ENCODE results near the gene TP53TG5. TPM values are rescaled to one million over a fixed set of nuclear protein-coding genes. Genes with fewer than 3 reads are reported as not detected.

The TP53TG5 gene
- total RNA-seq, 1 donor from 2014 or later, result not detected

GRCh38 chr20:45405571-45406259 is 27.6 kb upstream of the TP53TG5 start:
- no peak for DNase-seq

- DNase-seq, result no peak
Observed at GRCh38 chr20:45404438-45404837, 26.3 kb upstream of the TP53TG5 start.

- DNase-seq, result no peak
Observed at GRCh38 chr20:45402946-45403345, 24.8 kb upstream of the TP53TG5 start.

DNA sequence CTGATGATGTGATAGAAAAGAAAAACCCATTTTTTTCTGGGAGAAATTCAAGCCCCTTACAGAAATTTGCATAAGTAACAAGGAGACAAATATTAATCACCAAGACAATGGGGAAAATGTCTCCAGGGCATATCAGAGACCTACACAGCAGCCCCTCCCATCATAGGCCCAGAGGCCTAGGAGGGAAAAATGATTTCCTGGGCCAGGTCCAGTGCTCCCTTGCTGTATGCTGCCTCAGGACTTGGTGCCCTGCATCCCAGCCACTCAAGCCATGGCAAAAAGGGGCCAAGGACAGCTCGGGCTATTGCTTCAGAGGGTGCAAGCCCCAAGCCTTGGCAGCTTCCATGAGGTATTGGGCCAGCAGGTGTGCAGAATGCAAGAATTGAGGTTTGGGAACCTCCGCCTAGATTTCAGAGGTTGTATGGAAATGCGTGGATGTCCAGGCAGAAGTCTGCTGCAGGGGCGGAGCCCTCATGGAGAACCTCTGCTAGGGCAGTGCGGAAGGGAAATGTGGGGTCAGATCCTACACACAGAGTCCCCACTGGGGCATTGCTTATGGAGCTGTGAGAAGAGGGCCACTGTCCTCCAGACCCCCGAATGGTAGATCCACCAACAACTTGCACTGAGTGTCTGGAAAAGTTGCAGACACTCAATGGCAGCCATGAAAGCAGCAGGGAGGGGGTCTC is 22.4 kb upstream of the TP53TG5 start:
- no peak for DNase-seq

GRCh38 chr20:45399018-45399417 is 20.9 kb upstream of the TP53TG5 start:
- no peak for DNase-seq

GRCh38 chr20:45395114-45395415 is 16.9 kb upstream of the TP53TG5 start:
- DNase-seq, result no peak

- DNase-seq, result no peak
Observed at GRCh38 chr20:45394221-45395113, 16.3 kb upstream of the TP53TG5 start.

DNA sequence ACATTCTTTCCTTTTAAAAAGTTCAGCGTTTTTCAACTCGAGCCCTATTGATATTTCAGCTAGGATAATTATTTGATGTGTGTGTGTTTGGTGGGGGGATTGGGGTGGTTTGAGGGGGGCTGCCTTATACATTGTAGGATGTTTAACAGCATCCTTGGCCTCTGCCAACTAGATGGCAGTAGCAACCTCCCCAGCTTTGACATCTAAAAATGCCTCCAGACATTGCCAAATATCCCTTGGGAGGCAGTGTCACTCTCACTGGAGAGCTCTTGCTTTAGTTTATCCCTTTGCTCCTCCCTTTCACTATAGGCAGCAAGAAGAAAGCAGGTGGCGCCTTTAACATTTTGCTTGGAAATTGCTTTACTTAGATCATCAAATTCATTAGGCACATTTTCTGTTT is 14.6 kb upstream of the TP53TG5 start:
- DNase-seq, result no peak

GRCh38 chr20:45391559-45391958 is 13.4 kb upstream of the TP53TG5 start:
- no peak for DNase-seq

DNA sequence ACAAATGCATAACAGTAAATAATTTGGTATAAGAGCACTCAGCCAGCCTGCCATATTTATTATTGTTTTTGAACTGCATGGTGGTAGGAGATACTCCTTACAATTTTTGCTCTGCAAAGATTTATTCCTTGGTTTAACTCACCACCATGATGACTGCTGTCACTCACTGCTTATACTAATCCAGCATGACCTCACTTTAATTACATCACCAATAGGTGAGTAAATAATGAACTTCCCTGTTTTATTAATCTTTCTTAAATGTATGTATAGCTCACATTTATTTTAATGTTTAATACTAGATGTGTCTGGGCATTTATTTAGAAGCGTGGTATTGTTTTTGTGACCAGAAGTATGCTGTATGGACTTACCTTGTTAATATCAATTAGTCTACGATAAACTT is 12.8 kb upstream of the TP53TG5 start:
- no peak for DNase-seq

- DNase-seq, result no peak
Observed at GRCh38 chr20:45387274-45387673, 9.1 kb upstream of the TP53TG5 start.

GRCh38 chr20:45377269-45377668 is 856 bp downstream of the TP53TG5 start:
- DNase-seq, result no peak

DNA sequence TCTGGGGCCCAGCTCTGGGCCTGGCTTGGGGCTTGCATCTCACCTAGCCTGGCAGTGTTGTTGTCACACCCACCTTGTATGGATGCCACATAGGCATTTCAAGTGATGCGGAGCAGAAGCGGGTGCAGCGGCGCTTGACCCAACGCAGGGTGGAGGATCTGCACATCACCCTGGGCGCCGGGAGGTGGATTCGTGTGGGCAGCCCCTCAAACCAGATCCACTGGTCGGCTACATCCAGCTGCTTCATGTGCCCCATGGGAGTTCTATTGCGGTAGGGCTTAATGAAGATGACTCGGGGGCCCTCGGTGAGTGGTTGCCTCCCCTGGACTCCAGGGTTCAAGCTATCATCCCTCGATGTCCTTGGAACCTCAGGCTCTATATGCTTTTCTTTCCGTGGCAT is 3.2 kb downstream of the TP53TG5 start:
- DNase-seq, result no peak

DNA sequence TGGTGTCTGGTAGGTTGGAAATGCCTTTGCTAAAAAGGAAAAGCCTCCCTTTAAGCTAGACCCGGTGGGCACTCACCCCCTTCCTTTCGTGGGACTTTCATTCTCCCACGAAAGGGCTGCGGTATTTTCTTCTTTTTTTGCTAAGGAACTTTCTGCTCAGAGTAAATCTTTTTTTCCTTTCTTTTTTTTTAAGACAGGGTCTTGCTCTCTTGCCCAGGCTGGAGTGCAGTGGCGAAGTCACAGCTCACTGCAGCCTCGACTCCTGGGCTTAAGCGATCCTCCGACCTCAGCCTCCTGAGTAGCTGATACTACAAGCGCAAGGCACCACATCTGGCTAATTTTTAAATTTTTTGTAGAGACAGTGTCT is 4.0 kb downstream of the TP53TG5 start:
- no peak for DNase-seq

GRCh38 chr20:45373353-45374100 is 4.6 kb downstream of the TP53TG5 start:
- peak; percentile 42 for DNase-seq

GRCh38 chr20:45372646-45373352 is 5.3 kb downstream of the TP53TG5 start:
- no peak for DNase-seq

DNA sequence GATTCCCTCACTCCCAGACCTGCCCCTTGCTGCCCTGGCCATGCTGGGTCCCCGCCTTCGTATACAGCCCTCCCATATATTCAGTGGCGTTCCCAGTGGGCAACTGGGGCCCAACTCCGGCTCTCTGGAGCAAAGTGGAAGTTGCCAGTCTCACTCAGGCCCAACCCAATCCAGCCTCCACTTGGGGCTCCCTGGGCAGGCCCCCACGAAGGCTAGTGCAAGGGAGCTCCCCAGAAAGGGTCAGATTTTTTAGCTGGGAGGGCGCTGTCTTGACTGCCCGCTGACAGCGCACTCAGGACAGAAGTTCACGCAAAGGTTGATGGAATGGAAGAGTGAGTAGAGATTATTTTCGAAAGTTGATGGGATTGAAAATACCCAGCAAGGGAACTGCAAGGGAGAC is 5.9 kb downstream of the TP53TG5 start:
- DNase-seq, result no peak

DNA sequence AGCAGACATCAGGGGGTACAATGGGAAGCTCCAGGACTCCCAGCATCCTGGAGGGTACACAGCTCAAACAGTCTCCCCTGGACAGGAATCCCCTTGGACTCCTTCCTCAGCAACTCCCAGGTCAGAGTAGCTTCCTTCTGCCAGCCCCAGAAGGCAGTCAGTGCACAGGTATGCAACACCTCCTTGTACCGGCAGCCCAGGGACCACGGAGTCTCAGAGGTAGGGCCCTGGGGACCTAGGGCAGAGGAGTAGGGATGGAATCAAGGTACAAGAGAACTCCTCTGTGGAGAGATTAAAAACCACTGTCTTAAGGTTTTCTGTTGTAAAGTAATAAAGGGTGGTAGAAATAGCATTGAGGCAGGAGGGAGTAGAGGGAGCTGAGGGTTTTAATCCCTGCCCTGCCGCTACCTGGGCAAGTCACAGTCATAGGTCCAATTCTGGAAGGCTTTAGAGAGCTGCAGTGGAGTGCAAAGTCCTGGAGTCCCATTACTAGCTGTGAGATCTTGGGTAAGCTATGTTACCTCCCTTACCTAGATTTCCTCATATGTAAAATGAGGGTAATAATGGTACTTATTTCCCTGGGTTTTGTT is 7.5 kb downstream of the TP53TG5 start:
- DNase-seq, result no peak

DNA sequence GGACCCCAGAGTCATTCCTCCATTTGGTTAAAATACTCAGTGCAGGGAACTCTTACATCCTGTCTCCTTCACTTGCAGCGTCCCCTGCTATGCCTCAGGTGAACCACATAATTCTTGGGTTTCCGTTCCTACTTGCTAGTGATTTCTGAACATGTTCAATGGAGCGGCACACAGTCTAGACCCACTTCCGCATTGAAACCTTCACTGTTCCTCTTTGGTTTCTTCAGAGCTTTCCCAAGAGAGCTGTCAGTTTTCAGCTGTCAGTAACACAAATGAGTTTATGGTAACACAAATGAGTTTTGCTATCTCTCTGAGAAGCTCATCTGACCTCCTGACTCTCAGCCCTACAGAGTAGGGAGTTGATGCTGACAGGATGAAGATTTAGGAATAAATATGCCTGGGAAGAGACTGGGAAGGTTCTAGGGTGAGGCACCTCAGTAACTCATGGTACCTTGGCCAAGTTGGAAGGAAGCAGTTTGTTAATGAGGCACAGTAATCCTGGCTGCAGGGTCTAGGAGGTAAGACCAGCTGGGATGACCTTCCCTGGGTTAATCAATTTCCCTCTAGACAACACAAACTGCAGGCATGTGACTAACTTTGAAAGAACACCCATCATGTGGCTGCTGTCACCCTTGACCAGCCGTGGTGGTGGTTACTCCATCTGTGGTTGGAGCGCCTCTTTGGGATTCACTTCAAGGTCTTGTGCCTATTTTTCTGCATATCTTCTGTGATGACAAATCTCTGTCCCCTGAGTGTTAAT is 9.7 kb downstream of the TP53TG5 start:
- no peak for DNase-seq

GRCh38 chr20:45367126-45367525 is 11.0 kb downstream of the TP53TG5 start:
- DNase-seq, result no peak

- no peak for DNase-seq
Observed at GRCh38 chr20:45366631-45367030, 11.5 kb downstream of the TP53TG5 start.

Data from skin of body (tissue), 2 donors.